GM18498 (cell line): ENCODE results near the gene SLC46A1.

Source experiments
- ATAC-seq: cut with Tn5 transposase; IDR thresholded peaks from one replicate; pipeline ENCODE4 v1.9.1; 2021; ENCODE audit warnings: mild to moderate bottlenecking, moderate library complexity; ENCODE audit not compliant: unreplicated experiment

The SLC46A1 gene

GRCh38 chr17:28404812-28405570 is 1.0 kb downstream of the SLC46A1 start:
- no peak for ATAC-seq

- ATAC-seq: no peak
These were observed 1.6 kb downstream of the SLC46A1 start for GRCh38 chr17:28404461-28404811.

GRCh38 chr17:28404007-28404406 is 2.0 kb downstream of the SLC46A1 start:
- ATAC-seq: no peak

- ATAC-seq: no peak
These were observed 3.2 kb downstream of the SLC46A1 start for GRCh38 chr17:28402844-28403243.

GRCh38 chr17:28402224-28402630 is 3.8 kb downstream of the SLC46A1 start:
- ATAC-seq: no peak

- no peak for ATAC-seq
These were observed 6.2 kb downstream of the SLC46A1 start for GRCh38 chr17:28399808-28400207.

- no peak for ATAC-seq
These were observed 7.6 kb downstream of the SLC46A1 start for GRCh38 chr17:28398280-28398981.

GRCh38 chr17:28397687-28398279 is 8.2 kb downstream of the SLC46A1 start:
- no peak for ATAC-seq

- ATAC-seq: no peak
These were observed 8.7 kb downstream of the SLC46A1 start for GRCh38 chr17:28397275-28397674.

GRCh38 chr17:28396635-28397239 is 9.3 kb downstream of the SLC46A1 start:
- ATAC-seq: no peak

- ATAC-seq: no peak
These were observed 10.0 kb downstream of the SLC46A1 start for GRCh38 chr17:28395968-28396367.

GRCh38 chr17:28395426-28395825 is 10.6 kb downstream of the SLC46A1 start:
- ATAC-seq: no peak

GRCh38 chr17:28394337-28395116 is 11.5 kb downstream of the SLC46A1 start:
- no peak for ATAC-seq

GRCh38 chr17:28392491-28392890 is 13.5 kb downstream of the SLC46A1 start:
- no peak for ATAC-seq

- ATAC-seq: no peak
These were observed 14.6 kb downstream of the SLC46A1 start for GRCh38 chr17:28391401-28391800.

GRCh38 chr17:28390984-28391383 is 15.0 kb downstream of the SLC46A1 start:
- ATAC-seq: no peak

GRCh38 chr17:28390563-28390962 is 15.4 kb downstream of the SLC46A1 start:
- no peak for ATAC-seq

GRCh38 chr17:28390141-28390540 is 15.9 kb downstream of the SLC46A1 start:
- no peak for ATAC-seq

- ATAC-seq: no peak
These were observed 17.9 kb downstream of the SLC46A1 start for GRCh38 chr17:28388106-28388505.

- ATAC-seq: no peak
These were observed 19.6 kb downstream of the SLC46A1 start for GRCh38 chr17:28386391-28386790.

- ATAC-seq: no peak
These were observed 20.6 kb downstream of the SLC46A1 start for GRCh38 chr17:28385406-28385805.
